GM03348 (cell line): Measurements from ENCODE around the gene ARHGAP26.

ENCODE experiments used
- DNase-seq: peaks from one replicate; pipeline ENCODE4 v3.0.0; 2012; ENCODE audit warnings: low spot score

ARHGAP26 gene

GRCh38 chr5:142785206-142785605, 15.0 kb downstream of the ARHGAP26 start:
- DNase-seq: peak; percentile 28

- DNase-seq: no peak
Measured at GRCh38 chr5:142789206-142789605, 19.0 kb downstream of the ARHGAP26 start.

DNA sequence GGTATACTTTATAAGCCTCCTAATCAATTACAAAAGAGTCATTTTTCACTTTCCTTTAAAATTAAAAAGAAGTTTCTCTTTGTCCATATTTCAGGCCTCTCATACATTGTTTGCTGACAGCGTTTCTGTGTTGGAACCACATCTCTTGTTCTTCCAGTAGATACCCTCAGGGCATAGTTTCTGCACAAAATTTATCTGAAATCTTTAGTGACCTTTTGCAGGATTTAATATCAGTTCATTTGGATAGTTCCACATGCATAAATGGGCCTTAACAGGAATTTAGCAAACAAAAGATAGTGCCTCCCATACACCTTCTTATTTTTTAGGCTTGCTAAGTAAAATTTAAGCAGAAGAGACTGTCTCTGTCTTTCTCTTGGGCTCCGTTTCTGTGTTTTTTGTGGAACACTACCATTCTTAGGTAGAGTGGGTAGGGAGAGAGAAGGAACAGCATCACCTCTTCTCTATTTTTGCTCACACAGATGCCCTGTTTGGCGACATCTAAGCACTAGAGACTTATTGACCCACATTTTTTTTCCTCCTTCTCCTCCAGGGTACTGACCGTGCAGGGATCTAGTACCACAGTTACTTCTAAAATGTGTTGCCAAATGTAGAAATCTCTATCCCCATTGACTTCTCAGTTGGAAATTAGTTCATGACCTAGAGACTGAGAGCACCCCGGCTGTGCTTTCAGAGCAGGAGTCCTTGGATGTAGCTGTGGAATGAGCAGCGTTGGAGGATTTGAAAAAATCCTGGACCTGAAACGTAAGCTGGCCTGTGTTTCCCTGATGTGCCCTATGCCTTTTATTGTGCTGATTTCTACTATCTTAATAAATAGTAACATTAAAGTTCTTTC, 22.1 kb downstream of the ARHGAP26 start:
- DNase-seq: no peak

- DNase-seq: no peak
Measured at GRCh38 chr5:142792865-142793232, 22.7 kb downstream of the ARHGAP26 start.

GRCh38 chr5:142794537-142794936, 24.4 kb downstream of the ARHGAP26 start:
- DNase-seq: no peak

DNA sequence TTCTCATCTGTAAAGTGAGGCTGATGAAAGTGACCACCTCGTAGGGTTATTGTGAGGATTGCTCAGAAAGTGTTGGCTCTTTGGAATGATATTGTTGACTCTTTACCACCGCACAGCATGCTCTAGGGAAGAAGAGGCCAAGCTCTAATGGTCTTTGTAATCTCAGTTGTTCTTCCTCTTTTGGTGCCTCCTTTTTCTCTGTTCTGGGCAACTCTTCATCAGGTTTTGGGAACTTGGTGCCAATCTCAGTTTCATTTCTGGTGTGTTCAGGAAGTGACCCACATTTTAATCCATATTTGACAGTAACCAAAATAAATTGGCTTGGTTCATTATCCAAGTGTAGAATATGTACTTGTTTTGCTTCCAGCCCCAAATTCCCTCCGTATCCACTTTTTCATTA, 25.1 kb downstream of the ARHGAP26 start:
- DNase-seq: no peak

- no peak for DNase-seq
Measured at GRCh38 chr5:142796492-142797109, 26.4 kb downstream of the ARHGAP26 start.

DNA sequence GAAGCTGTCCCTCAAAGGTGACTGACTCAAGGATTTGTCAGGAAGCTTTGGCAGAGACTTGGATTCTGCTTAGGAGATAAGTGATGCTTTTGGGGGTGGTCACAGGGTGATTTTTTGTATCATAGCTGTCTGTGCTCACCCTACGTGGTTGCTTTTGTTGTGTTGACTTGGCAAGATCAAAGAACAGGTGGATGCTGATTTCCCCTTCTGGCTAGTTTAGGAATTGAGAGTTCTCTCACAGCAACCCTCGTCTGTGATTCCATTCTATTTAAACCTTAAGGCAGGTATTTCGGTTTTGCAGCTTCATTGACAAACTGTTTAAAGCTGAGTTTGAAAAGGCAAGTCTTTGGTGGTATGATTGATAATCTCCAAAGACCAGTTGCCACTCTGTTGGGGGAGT, 27.2 kb downstream of the ARHGAP26 start:
- no peak for DNase-seq

DNA sequence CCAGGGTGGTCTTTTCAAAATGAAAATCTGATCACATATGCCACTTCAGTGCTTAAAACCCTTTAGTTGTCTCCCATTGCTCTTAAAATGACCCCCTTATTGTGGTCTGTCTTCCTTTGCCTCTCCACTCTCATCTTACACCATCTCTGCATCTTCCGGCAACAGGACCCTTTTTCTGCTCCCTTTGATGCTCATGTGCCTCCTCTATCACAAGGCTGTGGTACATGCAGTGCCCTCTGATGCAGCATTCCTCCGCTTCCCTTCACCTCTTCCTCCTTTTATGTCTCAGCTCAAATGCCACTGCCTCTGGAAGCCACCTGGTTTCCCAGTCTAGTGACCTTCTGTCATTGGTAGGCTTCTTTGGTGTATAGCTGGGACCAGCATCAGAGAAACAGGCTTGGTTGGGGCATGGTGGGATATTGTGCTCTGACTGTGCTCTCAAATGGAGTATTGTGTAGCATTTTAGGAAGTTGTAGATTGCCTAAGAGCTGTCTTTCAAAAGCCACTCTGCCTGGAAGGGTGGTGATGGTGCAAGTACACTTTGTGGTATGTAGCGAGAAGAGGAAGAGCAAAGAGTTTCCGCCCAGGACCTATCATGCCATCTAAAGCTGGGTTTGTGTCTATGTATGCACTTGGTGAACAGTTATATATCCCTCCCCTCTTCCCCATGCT, 28.1 kb downstream of the ARHGAP26 start:
- no peak for DNase-seq

GRCh38 chr5:142800776-142801494, 30.8 kb downstream of the ARHGAP26 start:
- DNase-seq: no peak

GRCh38 chr5:142801495-142801871, 31.3 kb downstream of the ARHGAP26 start:
- DNase-seq: no peak

DNA sequence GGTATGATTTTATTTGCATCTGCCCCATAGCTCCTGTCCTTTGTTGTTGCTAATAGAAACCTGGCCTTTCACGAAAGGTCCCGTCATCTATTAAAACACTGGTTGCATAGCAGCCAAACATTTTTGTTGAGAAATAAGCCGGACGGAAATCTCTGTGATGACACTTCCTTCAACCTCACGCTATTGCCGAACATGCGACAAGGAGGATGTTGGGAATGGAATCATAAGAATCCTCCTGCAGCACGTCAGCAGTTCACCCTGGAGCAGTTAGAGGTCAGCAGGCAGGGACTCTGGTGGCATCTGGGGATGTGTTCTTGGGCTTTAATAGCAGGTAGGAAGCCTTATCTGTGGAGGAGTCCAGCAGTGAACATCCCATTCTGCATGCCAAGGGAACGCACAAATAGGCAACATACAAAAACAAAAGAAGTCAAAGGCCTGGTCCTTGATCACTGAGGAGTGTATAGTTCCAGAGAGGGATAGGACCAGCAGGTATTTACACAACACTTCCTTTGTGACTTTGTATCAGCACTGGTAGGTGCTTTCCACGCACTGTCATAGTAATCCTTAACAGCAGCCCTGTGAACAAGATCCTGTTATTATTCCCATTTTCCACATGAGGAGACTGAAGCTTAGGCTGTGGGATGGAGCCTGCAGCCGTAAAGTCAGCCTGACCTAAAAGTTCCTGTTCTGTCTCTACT, 33.4 kb downstream of the ARHGAP26 start:
- no peak for DNase-seq

- DNase-seq: no peak
Measured at GRCh38 chr5:142805339-142805738, 35.2 kb downstream of the ARHGAP26 start.

DNA sequence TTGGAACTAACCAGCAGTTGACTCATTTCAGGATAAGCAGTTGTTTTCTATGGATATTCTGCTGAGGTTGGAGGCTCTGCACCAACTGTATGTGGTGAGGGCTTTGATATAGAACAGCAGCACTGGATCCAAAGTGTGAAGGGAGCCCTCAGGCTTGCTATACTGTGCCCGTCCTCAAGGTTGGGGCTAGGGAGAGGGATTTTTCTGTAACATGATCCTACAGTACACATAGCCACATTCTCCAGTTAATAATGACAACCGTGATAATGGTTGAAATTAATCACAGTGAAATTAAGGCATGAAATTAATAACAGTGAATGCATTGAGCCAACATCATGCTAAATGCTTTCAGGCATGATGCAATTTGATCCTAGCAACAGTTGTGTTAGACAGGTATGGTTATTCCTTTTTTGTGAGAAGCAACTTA, 36.7 kb downstream of the ARHGAP26 start:
- DNase-seq: no peak

DNA sequence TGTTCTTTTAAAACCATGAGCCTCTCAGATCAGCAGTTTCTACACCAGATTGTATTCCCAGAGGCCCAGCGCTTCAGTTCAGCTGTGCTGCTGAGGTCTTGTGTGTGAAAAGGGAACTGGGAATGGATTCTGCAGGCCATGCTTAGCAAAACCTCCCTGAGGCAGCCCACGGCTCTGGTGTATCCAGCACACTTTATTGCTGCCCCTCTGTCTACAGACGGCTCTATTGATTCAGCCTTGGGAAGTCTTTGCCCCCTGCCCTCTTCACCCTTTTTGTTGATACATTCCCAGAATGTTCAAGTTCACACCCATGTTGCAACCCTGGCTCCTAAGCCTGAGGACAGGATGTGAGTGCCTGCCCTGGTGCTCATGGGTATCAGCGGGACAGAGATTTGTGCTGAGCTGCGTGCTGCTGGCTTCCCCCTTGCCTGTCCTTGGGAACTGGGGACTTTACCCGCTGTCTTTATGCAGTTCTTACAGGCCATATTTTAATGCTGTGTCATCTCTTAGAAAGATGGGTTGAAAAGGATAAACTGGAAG, 37.3 kb downstream of the ARHGAP26 start:
- DNase-seq: no peak

DNA sequence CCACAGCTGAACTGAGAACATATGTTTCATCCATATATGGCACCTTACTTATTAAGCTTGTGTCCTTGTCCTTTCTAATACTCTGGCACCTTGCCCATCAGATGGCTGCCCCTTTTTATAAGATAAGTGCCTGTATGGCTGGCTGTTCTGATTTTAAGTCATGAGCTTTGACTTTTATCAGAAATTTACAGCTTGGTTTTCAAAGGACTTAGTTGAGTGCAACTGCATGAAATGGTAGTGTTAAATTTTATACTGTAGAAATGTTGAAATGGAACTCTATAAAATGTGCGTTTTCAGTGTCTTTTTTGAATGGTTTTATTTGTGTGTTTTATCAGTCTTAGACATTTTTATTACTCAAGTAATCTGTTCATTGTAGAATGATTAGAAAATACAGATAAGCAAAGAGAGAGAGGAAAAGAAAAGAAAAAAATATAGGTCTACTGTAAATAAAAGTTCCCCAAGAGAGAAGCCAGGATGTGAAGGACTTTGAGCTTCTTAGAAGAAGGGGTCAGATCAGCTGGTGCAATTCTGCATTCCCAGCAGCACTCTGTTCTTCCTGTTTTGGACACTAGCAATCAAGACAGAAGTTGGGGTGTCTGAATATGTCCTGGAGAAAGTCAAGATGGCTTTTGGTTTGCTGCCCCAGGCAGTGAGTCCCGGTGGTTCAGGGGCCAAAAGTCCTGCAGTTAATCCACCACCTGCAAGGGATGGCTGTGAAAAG, 38.9 kb downstream of the ARHGAP26 start:
- DNase-seq: no peak

DNA sequence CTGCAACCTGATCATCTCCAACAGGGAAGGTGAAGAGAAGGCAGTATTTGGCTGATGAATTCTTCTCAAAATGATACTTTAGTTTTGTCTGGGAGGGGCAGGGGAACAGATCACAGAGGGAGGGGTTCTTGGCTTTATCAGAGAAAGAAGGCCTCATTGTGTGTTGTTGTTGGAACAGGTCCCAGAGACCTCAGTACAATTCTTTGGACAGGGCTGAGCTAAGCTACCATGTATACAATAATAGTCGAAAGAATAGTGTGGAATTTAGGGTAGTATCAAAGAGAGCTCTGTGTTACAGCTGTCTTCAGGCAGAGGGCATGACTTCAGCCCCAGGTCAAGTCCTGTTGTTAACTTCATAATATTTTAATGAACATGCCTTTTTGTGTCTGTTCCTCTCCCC, 39.9 kb downstream of the ARHGAP26 start:
- no peak for DNase-seq

GRCh38 chr5:142810743-142811290, 40.6 kb downstream of the ARHGAP26 start:
- DNase-seq: no peak

GRCh38 chr5:142811866-142812557, 41.8 kb downstream of the ARHGAP26 start:
- no peak for DNase-seq

DNA sequence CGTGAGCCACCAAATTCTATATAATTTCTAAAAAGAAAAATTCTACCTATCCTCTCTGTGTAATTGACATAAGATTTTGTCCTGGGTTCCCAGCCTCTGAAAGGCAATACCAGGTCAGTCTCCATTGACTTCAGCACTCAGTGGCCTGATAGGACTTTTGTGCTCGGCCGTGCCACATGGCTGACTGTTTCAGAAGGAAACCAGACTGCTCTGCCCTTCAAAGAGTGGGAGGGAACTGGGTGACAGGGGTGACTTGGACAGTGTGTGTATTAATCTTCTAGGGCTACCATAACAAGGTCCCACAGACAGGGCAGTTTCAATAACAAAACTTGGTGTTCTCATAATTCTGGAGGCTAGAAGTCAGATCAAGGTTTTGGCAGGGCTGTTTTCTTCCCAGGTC, 43.0 kb downstream of the ARHGAP26 start:
- DNase-seq: no peak
